H9 (cell line): ENCODE data around the gene ANGPTL7. TPM values are rescaled to one million over a fixed set of nuclear protein-coding genes. Genes with fewer than 3 reads are reported as not detected.

Experiments
- DNase-seq: peaks from one replicate; pipeline ENCODE4 v3.0.0-alpha.2; 2017
- H2AFZ ChIP-seq: one replicate; pipeline ENCODE4 v1.6.1; 2013; ENCODE audit warnings: mild to moderate bottlenecking, low read length, control low read depth, moderate library complexity
- H2AK5ac ChIP-seq: 2 replicates; pipeline ENCODE4 v1.6.1; 2013; ENCODE audit warnings: low read length, control low read depth, mixed read lengths; ENCODE audit not compliant: insufficient read length
- H2BK120ac ChIP-seq: one replicate; pipeline ENCODE4 v1.6.1; 2013; ENCODE audit warnings: low read depth, mild to moderate bottlenecking, low read length, control low read depth, inconsistent platforms; ENCODE audit not compliant: poor library complexity, severe bottlenecking
- H2BK12ac ChIP-seq: 2 replicates; pipeline ENCODE4 v1.6.1; 2013; ENCODE audit warnings: low read length, control low read depth, mixed read lengths, low read depth; ENCODE audit not compliant: insufficient read length
- H2BK15ac ChIP-seq: 2 replicates; pipeline ENCODE4 v1.6.1; 2013; ENCODE audit warnings: low read depth, low read length, control low read depth
- H2BK20ac ChIP-seq: one replicate; pipeline ENCODE4 v1.6.1; 2013; ENCODE audit warnings: low read depth, mild to moderate bottlenecking, low read length, control low read depth, inconsistent platforms; ENCODE audit not compliant: poor library complexity, severe bottlenecking
- H2BK5ac ChIP-seq: 2 replicates; pipeline ENCODE4 v1.6.1; 2013; ENCODE audit warnings: low read length, control low read depth, mixed read lengths; ENCODE audit not compliant: insufficient read length
- H3K14ac ChIP-seq: 2 replicates; pipeline ENCODE4 v1.6.1; 2013; ENCODE audit warnings: low read length, control low read depth; ENCODE audit not compliant: insufficient read depth
- H3K18ac ChIP-seq: 2 replicates; pipeline ENCODE4 v1.6.1; 2013; ENCODE audit warnings: low read depth, mild to moderate bottlenecking, mixed read lengths, low read length, control low read depth; ENCODE audit not compliant: insufficient read length
- H3K23ac ChIP-seq: 2 replicates; pipeline ENCODE4 v1.6.1; 2013; ENCODE audit warnings: low read length, control low read depth, mixed read lengths, low read depth; ENCODE audit not compliant: insufficient read length
- H3K23me2 ChIP-seq: 2 replicates; pipeline ENCODE4 v1.6.1; 2013; ENCODE audit warnings: low read depth, mild to moderate bottlenecking, mixed read lengths, low read length, control low read depth; ENCODE audit not compliant: insufficient read length, poor library complexity, severe bottlenecking
- H3K27ac ChIP-seq: 2 replicates; pipeline ENCODE4 v1.5.1; 2013; ENCODE audit warnings: low read length, control low read depth, mixed read lengths, low read depth; ENCODE audit not compliant: insufficient read length
- H3K27me3 ChIP-seq: 2 replicates; pipeline ENCODE4 v1.6.1; 2013; ENCODE audit warnings: low read length, control low read depth, inconsistent platforms; ENCODE audit not compliant: insufficient read depth
- H3K4ac ChIP-seq: 2 replicates; pipeline ENCODE4 v1.6.1; 2013; ENCODE audit warnings: low read depth, mild to moderate bottlenecking, control low read depth, inconsistent platforms, low read length, moderate library complexity
- H3K4me1 ChIP-seq: 2 replicates; pipeline ENCODE4 v1.6.1; 2013; ENCODE audit warnings: low read length, control low read depth, inconsistent platforms; ENCODE audit not compliant: insufficient read depth
- H3K4me2 ChIP-seq: 2 replicates; pipeline ENCODE4 v1.6.1; 2013; ENCODE audit warnings: low read length, control low read depth, mixed read lengths; ENCODE audit not compliant: insufficient read length, insufficient read depth
- H3K56ac ChIP-seq: 2 replicates; pipeline ENCODE4 v1.6.1; 2013; ENCODE audit warnings: low read depth, mild to moderate bottlenecking, mixed read lengths, low read length, control low read depth; ENCODE audit not compliant: insufficient read length
- H3K79me1 ChIP-seq: 2 replicates; pipeline ENCODE4 v1.6.1; 2013; ENCODE audit warnings: low read depth, mild to moderate bottlenecking, moderate library complexity, low read length, control low read depth, inconsistent platforms; ENCODE audit not compliant: insufficient read depth, poor library complexity, severe bottlenecking
- H3K79me2 ChIP-seq: 2 replicates; pipeline ENCODE4 v1.6.1; 2013; ENCODE audit warnings: low read length, control low read depth, inconsistent platforms; ENCODE audit not compliant: insufficient read depth
- H3K9ac ChIP-seq: 2 replicates; pipeline ENCODE4 v1.6.1; 2013; ENCODE audit warnings: low read length, control low read depth, mixed read lengths; ENCODE audit not compliant: insufficient read length; ENCODE audit errors: extremely low read depth
- H3K9me3 ChIP-seq: one replicate; pipeline ENCODE4 v1.6.1; 2013; ENCODE audit warnings: low read depth, low read length, inconsistent platforms; ENCODE audit not compliant: control insufficient read depth
- H3T11ph ChIP-seq: one replicate; pipeline ENCODE4 v1.6.1; 2013; ENCODE audit warnings: mild to moderate bottlenecking, low read length, control low read depth, inconsistent platforms
- H4K20me1 ChIP-seq: one replicate; pipeline ENCODE4 v1.6.1; 2013; ENCODE audit not compliant: control insufficient read depth, insufficient read length, insufficient read depth
- H4K5ac ChIP-seq: 2 replicates; pipeline ENCODE4 v1.6.1; 2013; ENCODE audit warnings: low read depth, mild to moderate bottlenecking, mixed read lengths, low read length, control low read depth; ENCODE audit not compliant: insufficient read length
- H4K8ac ChIP-seq: replicated peaks from 2 replicates; pipeline ENCODE4 v1.6.1; 2013; ENCODE audit warnings: low read length, control low read depth, mixed read lengths, low read depth; ENCODE audit not compliant: insufficient read length
- H4K91ac ChIP-seq: 2 replicates; pipeline ENCODE4 v1.6.1; 2013; ENCODE audit warnings: low read depth, mild to moderate bottlenecking, moderate library complexity, mixed read lengths, low read length, control low read depth; ENCODE audit not compliant: insufficient read length
- H3K27ac Mint-ChIP-seq, 3 experiments: 2 replicates in 2 of 3; 3 replicates in 1 of 3; pipeline ENCODE4 v1.8.0; 2020 to 2021; ENCODE audit warnings: mixed read lengths in 3 of 3, mild to moderate bottlenecking in 1 of 3, moderate library complexity in 1 of 3
- H3K27me3 Mint-ChIP-seq: 2 replicates; pipeline ENCODE4 v1.8.0; 2021; ENCODE audit warnings: low read depth, mild to moderate bottlenecking, moderate library complexity, mixed read lengths
- H3K36me3 Mint-ChIP-seq, 3 experiments: 2 replicates in 2 of 3; 3 replicates in 1 of 3; pipeline ENCODE4 v1.8.0; 2020 to 2021; ENCODE audit warnings: low read depth in 3 of 3, mixed read lengths in 3 of 3; ENCODE audit not compliant: insufficient read depth in 1 of 3
- H3K4me1 Mint-ChIP-seq, 2 experiments: 2 replicates each; pipeline ENCODE4 v1.8.0; 2020; ENCODE audit warnings: mixed read lengths in 2 of 2
- H3K4me3 Mint-ChIP-seq, 2 experiments: 2 replicates in 1 of 2; 3 replicates in 1 of 2; pipeline ENCODE4 v1.8.0; 2020 to 2021; ENCODE audit warnings: mild to moderate bottlenecking in 2 of 2, mixed read lengths in 2 of 2, moderate library complexity in 1 of 2
- H3K9me3 Mint-ChIP-seq, 2 experiments: 2 replicates in 1 of 2; 3 replicates in 1 of 2; pipeline ENCODE4 v1.8.0; 2020; ENCODE audit warnings: mild to moderate bottlenecking in 2 of 2, mixed read lengths in 2 of 2, moderate library complexity in 1 of 2
- CTCF ChIP-seq: fragments of 200-600 bp; sonication (generic); conservative IDR thresholded peaks from 3 replicates; pipeline ENCODE4 v1.8.0; 2021; ENCODE audit warnings: antibody characterized with exemption, mild to moderate bottlenecking
- WGBS: extraction: QIAGEN DNeasy Blood & Tissue Kit; methylation state at CpG from one replicate; pipeline ENCODE4 v1.1.7; 2013; ENCODE audit warnings: missing lambda C conversion rate, low lambda C conversion rate, mixed read lengths; ENCODE audit not compliant: insufficient read length; ENCODE audit errors: extremely low coverage; 5-methylcytosine and 5-hydroxymethylcytosine counted together
- total RNA-seq: library from RNA; stranded (reverse); gene quantifications from 2 replicates; pipeline ENCODE4 v1.2.1, GENCODE V29; 2021

ANGPTL7 gene
- total RNA-seq, 1 experiment from 2014 or later: not detected

DNA sequence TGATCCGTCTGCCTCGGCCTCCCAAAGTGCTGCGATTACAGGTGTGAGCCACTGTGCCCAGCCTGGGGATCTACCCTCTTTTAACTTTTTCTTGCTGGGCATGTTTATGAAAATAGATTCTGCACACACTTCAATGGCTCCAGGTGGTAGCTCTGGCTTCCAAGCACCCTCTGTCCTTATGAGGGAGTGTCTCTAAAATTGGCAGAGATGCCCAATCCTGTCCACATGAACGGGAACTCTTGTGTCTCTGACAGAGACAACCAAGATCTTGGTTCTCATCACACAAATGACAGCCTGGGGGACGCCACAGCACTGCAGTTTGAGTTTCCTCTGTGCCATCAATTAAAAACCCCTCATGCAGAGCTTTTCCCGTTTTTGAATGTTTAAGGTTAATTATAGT is 43.4 kb upstream of the ANGPTL7 start:
- Histone ChIP-seq H2AFZ (no peak overlapping the region), H3T11ph (no peak overlapping the region), H3K4me2 (no peak overlapping the region), H2BK15ac (no peak overlapping the region), H4K20me1 (no peaks in the 10 kb centered on the region), H4K91ac (no peak overlapping the region), H3K27ac (no peak overlapping the region), H3K79me1 (no peaks in the 10 kb centered on the region), H4K8ac (no peak overlapping the region), H3K23me2 (no peaks in the 10 kb centered on the region), H3K9me3 (no peaks in the 10 kb centered on the region), H3K4ac (no peak overlapping the region), H2BK120ac (no peak overlapping the region), H3K18ac (no peak overlapping the region), H2BK20ac (no peak overlapping the region), H2AK5ac (no peak overlapping the region), H3K9ac (no peak overlapping the region), H3K79me2 (no peaks in the 10 kb centered on the region), H3K23ac (no peak overlapping the region), H2BK12ac (no peak overlapping the region), H3K4me1 (0 out of 2 replicates have a peak, but pooled peaks cover 3% of the 10 kb centered on the region), H4K5ac (no peak overlapping the region), H2BK5ac (no peak overlapping the region), H3K14ac (no peak overlapping the region), H3K56ac (no peak overlapping the region), H3K27me3 (no peaks in the 10 kb centered on the region)
- no peak overlapping the region; a peak in 1 of 7 replicates for H3K27ac Mint-ChIP-seq
- peaks cover 29 to 67% (median 46%) of the 10 kb centered on the region in 3 experiments; a peak in 6 of 7 replicates for H3K36me3 Mint-ChIP-seq
- H3K4me3 Mint-ChIP-seq: no peak overlapping the region
- no peaks in the 10 kb centered on the region for H3K9me3 Mint-ChIP-seq
- no peaks in the 10 kb centered on the region for H3K27me3 Mint-ChIP-seq
- no CpG with 5 or more reads among the region's 6 CpGs for WGBS
- DNase-seq: no peak
- peaks cover 11 to 14% of the 10 kb centered on the region in 2 experiments for H3K4me1 Mint-ChIP-seq
- no peak for TF ChIP-seq CTCF
